HEK293T (cell line): ENCODE data around the gene PARG.

Experiments
- ELF4 ChIP-seq: fragments of 450-650 bp; IDR thresholded peaks from 2 replicates; pipeline ENCODE4 v1.6.1; 2017; ENCODE audit warnings: antibody characterized with exemption
- FOXA1 ChIP-seq: fragments of 450-650 bp; IDR thresholded peaks from 2 replicates; pipeline ENCODE4 v1.6.1; 2016; ENCODE audit warnings: mild to moderate bottlenecking
- SP1 ChIP-seq: fragments of 450-650 bp; IDR thresholded peaks from 2 replicates; pipeline ENCODE4 v1.6.1; 2017

GRCh38 chr10:49803988-49804387 lies 137.8 kb downstream of the PARG start:
- TF ChIP-seq SP1 (no peak), FOXA1 (no peak), ELF4 (no peak)
